ENCODE data around the gene SLC26A4.
A peak's percentile ranks its signal among the peaks of the same experiment; 100 is the strongest.

SLC26A4 gene

GRCh38 chr7:107697321-107698049, 36.9 kb downstream of the SLC26A4 start:
- DNase-seq (ENCODE audit: low read depth) = no peak

GRCh38 chr7:107700570-107700969, 39.9 kb downstream of the SLC26A4 start:
- no peak for DNase-seq (ENCODE audit: low read depth)

GRCh38 chr7:107701191-107701590, 40.6 kb downstream of the SLC26A4 start:
- DNase-seq (ENCODE audit: low read depth) = no peak

- no peak for DNase-seq (ENCODE audit: low read depth)
Measured at GRCh38 chr7:107703219-107703618, 42.6 kb downstream of the SLC26A4 start.

GRCh38 chr7:107703872-107704271, 43.2 kb downstream of the SLC26A4 start:
- DNase-seq (ENCODE audit: low read depth) = no peak

- no peak for DNase-seq (ENCODE audit: low read depth)
Measured at GRCh38 chr7:107708956-107709355, 48.3 kb downstream of the SLC26A4 start.

GRCh38 chr7:107711301-107711700, 50.7 kb downstream of the SLC26A4 start:
- DNase-seq (ENCODE audit: low read depth) = no peak

- DNase-seq (ENCODE audit: low read depth) = no peak
Measured at GRCh38 chr7:107712025-107712424, 51.4 kb downstream of the SLC26A4 start.

GRCh38 chr7:107712896-107713295, 52.3 kb downstream of the SLC26A4 start:
- no peak for DNase-seq (ENCODE audit: low read depth)

- no peak for DNase-seq (ENCODE audit: low read depth)
Measured at GRCh38 chr7:107715531-107715930, 54.9 kb downstream of the SLC26A4 start.

GRCh38 chr7:107718456-107719193, 58.0 kb downstream of the SLC26A4 start:
- no peak for DNase-seq (ENCODE audit: low read depth)

- no peak for DNase-seq (ENCODE audit: low read depth)
Measured at GRCh38 chr7:107721286-107721685, 60.7 kb downstream of the SLC26A4 start.

GRCh38 chr7:107723255-107723654, 62.6 kb downstream of the SLC26A4 start:
- DNase-seq (ENCODE audit: low read depth) = no peak

GRCh38 chr7:107725138-107725740, 64.6 kb downstream of the SLC26A4 start:
- DNase-seq (ENCODE audit: low read depth) = peak; percentile 20

GRCh38 chr7:107726356-107727130, 65.9 kb downstream of the SLC26A4 start:
- no peak for DNase-seq (ENCODE audit: low read depth)

GRCh38 chr7:107728276-107728675, 67.6 kb downstream of the SLC26A4 start:
- DNase-seq (ENCODE audit: low read depth) = no peak

GRCh38 chr7:107742678-107743566, 82.3 kb downstream of the SLC26A4 start:
- no peak for DNase-seq (ENCODE audit: low read depth)

- DNase-seq (ENCODE audit: low read depth) = peak; percentile 97
Measured at GRCh38 chr7:107743567-107744344, 83.1 kb downstream of the SLC26A4 start, which contains the start of gene CBLL1. Gene CBLL1, plus strand, starts transcription at chr7:107744142. Its CDS starts 22 bp downstream, at chr7:107744164.

GRCh38 chr7:107744345-107744750, 83.7 kb downstream of the SLC26A4 start:
- DNase-seq (ENCODE audit: low read depth) = no peak

- no peak for DNase-seq (ENCODE audit: low read depth)
Measured at GRCh38 chr7:107746006-107746405, 85.4 kb downstream of the SLC26A4 start.

Measured in activated T-cell treated with anti-CD3 and anti-CD28 coated beads for 48 hours (primary cell).